ENCODE measurements around the gene RBM25.
"Not testable (repeated sequence)": the region's sequence is repeated elsewhere in the genome, so short reads cannot be mapped to it uniquely, and the experiment has no call there.

RBM25 gene

GRCh38 chr14:73058224-73058921, at the start of gene RBM25:
Gene RBM25, plus strand, starts transcription at chr14:73058534. Its CDS starts 13,108 bp downstream, at chr14:73071642.
- DNase-seq, result peak; percentile 100

GRCh38 chr14:73011189-73011588, 47.1 kb upstream of the RBM25 start:
- not testable (repeated sequence) for DNase-seq

GRCh38 chr14:73014105-73014504, 44.2 kb upstream of the RBM25 start:
- DNase-seq, result no peak

GRCh38 chr14:73015552-73015951, 42.8 kb upstream of the RBM25 start:
- not testable (repeated sequence) for DNase-seq

GRCh38 chr14:73016011-73016410, 42.3 kb upstream of the RBM25 start:
- DNase-seq, result not testable (repeated sequence)

- no peak for DNase-seq
Observed at GRCh38 chr14:73022051-73022450, 36.3 kb upstream of the RBM25 start.

- no peak for DNase-seq
Observed at GRCh38 chr14:73025544-73025943, 32.8 kb upstream of the RBM25 start.

GRCh38 chr14:73026243-73026844, 32.0 kb upstream of the RBM25 start:
- DNase-seq, result no peak

GRCh38 chr14:73026845-73027542, 31.3 kb upstream of the RBM25 start, which contains the start of gene ZFYVE1:
Gene ZFYVE1, minus strand, starts transcription at chr14:73027106. Its CDS starts 2,598 bp downstream, at chr14:73024508.
- DNase-seq, result peak; percentile 100

- DNase-seq, result peak; percentile 24
Observed at GRCh38 chr14:73027546-73027945, 30.8 kb upstream of the RBM25 start.

GRCh38 chr14:73027984-73028383, 30.4 kb upstream of the RBM25 start:
- DNase-seq, result no peak

- not testable (repeated sequence) for DNase-seq
Observed at GRCh38 chr14:73036706-73037450, 21.5 kb upstream of the RBM25 start.

- no peak for DNase-seq
Observed at GRCh38 chr14:73047808-73048207, 10.5 kb upstream of the RBM25 start.

- peak; percentile 94 for DNase-seq
Observed at GRCh38 chr14:73049428-73049827, 8.9 kb upstream of the RBM25 start.

- no peak for DNase-seq
Observed at GRCh38 chr14:73055251-73055650, 3.1 kb upstream of the RBM25 start.

- no peak for DNase-seq
Observed at GRCh38 chr14:73057944-73058223, 450 bp upstream of the RBM25 start.

- DNase-seq, result peak; percentile 72
Observed at GRCh38 chr14:73058922-73059673, 764 bp downstream of the RBM25 start.

GRCh38 chr14:73069585-73069984, 11.3 kb downstream of the RBM25 start:
- no peak for DNase-seq

- DNase-seq, result no peak
Observed at GRCh38 chr14:73091044-73091443, 32.7 kb downstream of the RBM25 start.

- DNase-seq, result no peak
Observed at GRCh38 chr14:73097421-73097820, 39.1 kb downstream of the RBM25 start.

- no peak for DNase-seq
Observed at GRCh38 chr14:73100334-73100733, 42.0 kb downstream of the RBM25 start.

- DNase-seq, result no peak
Observed at GRCh38 chr14:73102806-73103497, 44.6 kb downstream of the RBM25 start.

All from NCI-H82 (cell line).